ENCODE data around the gene PDE10A.
"Not testable (repeated sequence)": the region's sequence is repeated elsewhere in the genome, so short reads cannot be mapped to it uniquely, and the experiment has no call there.

Gene PDE10A

DNA sequence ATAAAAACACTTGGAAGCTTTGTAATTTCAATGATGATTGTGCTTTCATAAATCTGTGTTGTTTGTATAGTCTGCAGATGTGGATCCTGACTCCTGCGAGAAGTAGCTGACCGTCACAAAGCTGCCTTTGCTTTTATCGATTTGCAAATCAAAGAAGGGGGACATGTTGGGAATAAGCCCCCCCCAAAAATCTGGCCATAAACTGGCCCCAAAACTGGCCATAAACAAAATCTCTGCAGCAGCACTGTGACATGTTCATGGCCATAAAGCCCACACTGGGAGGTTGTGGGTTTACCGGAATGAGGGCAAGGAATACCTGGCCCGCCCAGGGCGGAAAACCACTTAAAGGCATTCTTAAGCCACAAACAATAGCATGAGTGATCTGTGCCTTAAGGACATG, 199.5 kb downstream of the PDE10A start:
- H3K4me1 Mint-ChIP-seq, H3K27ac Mint-ChIP-seq, H3K36me3 Mint-ChIP-seq, H3K4me3 Mint-ChIP-seq, DNase-seq, CTCF ChIA-PET, H3K27me3 Mint-ChIP-seq: not testable (repeated sequence)
- H3K9me3 Mint-ChIP-seq = peaks cover 20% of the 10 kb centered on the region

DNA sequence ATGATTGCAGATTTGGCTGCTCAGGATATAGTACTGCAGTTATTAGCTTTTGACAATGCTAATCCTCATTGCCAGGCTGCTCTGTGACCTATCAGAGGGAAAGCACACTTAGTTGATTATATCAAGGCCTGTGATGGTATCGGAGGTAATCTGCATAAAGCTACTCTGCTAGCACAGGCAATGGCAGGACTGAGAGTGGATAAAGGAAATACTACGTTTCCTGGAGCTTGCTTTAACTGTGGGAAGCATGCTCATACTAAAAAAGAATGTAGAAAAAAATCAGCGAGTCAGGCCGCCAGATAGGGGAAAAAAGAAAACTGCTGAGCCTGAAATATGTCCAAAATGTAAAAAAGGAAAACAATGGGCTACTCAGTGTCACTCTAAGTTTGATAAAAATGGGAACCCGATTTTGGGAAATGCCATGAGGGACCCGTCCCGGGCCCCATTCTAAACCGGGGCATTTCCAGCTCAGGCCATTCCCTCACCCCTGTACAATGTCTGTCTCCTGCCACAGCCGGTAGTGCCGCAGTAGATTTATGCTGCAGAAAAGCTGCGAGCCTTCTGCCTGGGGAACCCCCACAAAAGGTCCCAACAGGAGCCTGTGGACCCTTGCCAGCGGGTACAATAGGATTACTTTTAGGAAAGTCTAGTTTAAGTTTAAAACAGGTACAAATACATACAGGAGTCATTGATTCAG, 203.3 kb downstream of the PDE10A start:
- H3K27me3 Mint-ChIP-seq, H3K4me1 Mint-ChIP-seq, CTCF ChIA-PET, DNase-seq, H3K36me3 Mint-ChIP-seq, H3K27ac Mint-ChIP-seq, H3K4me3 Mint-ChIP-seq: not testable (repeated sequence)
- H3K9me3 Mint-ChIP-seq = peaks cover 15% of the 10 kb centered on the region

DNA sequence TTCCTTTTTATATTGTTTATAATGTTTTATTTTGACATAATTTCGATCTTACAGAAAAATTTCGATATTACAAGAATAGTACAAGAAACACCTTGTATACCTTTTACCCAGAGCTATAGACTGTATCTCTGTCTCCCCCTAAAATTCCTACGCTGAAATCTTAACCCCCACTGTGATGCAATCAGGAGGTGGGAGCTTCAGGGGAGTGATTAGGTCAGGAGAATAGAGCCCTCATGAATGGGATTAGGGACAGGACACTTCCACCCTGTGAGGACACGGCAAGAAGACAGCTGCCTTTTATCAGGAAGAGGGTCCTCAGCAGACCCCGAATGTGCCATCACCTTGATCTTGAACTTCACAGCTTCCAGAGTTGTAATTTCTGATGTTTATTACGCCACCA, 204.9 kb downstream of the PDE10A start:
- Mint-ChIP-seq H3K27me3 (no peaks in the 10 kb centered on the region), H3K4me3 (no peak overlapping the region), H3K9me3 (peaks cover 7% of the 10 kb centered on the region), H3K36me3 (no peaks in the 10 kb centered on the region), H3K4me1 (no peaks in the 10 kb centered on the region), H3K27ac (no peak overlapping the region)
- DNase-seq = no peak
- CTCF ChIA-PET = no interaction called here

DNA sequence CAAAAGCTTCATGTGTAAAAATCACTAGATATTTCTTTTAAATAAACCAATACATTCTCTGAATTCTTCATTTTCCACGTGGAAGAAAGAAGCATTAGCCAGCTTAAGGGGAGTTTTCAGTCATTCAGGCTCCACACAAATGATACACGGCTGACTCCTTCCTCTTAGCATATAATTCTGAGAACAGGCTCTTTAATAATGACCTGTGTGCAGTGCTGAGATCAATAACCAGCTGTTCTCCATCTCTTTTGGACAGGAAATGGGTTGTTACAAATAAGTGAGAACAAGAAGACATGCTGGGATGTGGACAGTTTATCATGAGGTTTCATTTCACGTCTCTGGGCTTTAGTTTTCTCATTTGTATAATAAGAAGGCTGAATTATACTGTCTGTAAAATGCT, 206.8 kb downstream of the PDE10A start:
- CTCF ChIA-PET = interaction anchor here (0.7 to 1.3 kb wide), 2 partner anchors 16 to 33 kb away, joined by 3 read pairs; no protein-coding TSS in a partner anchor
- H3K4me3 Mint-ChIP-seq = no peak overlapping the region
- no peaks in the 10 kb centered on the region for H3K4me1 Mint-ChIP-seq
- no peak overlapping the region for H3K27ac Mint-ChIP-seq
- H3K9me3 Mint-ChIP-seq = peaks cover under 1% of the 10 kb centered on the region
- DNase-seq = no peak
- H3K36me3 Mint-ChIP-seq = no peaks in the 10 kb centered on the region
- no peaks in the 10 kb centered on the region for H3K27me3 Mint-ChIP-seq

DNA sequence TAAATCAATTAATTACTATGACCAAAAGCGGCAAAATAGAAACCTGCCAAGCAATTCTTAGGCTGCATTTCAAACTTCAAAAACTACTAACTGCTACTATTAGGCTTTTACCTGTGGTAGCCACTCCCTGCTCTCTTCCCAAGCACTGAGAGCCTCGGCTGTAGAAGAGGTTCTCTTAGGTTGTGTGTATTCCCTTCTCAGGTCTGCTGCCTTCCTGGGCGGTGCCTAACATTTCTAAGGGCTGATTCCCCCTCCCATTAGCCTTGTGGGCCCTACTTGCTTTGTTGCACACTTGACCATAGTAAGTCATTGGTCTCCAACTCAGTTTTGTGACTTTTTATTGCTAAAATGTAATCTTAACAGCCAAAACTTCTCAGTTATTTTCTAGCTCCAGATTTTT, 207.6 kb downstream of the PDE10A start:
- Mint-ChIP-seq H3K4me3 (no peak overlapping the region), H3K4me1 (no peaks in the 10 kb centered on the region), H3K27me3 (no peaks in the 10 kb centered on the region), H3K9me3 (no peaks in the 10 kb centered on the region), H3K36me3 (no peaks in the 10 kb centered on the region), H3K27ac (no peak overlapping the region)
- CTCF ChIA-PET = interaction anchor here (0.7 kb wide), 1 partner anchor 16 kb away, joined by 3 read pairs; no protein-coding TSS in a partner anchor
- no peak for DNase-seq

DNA sequence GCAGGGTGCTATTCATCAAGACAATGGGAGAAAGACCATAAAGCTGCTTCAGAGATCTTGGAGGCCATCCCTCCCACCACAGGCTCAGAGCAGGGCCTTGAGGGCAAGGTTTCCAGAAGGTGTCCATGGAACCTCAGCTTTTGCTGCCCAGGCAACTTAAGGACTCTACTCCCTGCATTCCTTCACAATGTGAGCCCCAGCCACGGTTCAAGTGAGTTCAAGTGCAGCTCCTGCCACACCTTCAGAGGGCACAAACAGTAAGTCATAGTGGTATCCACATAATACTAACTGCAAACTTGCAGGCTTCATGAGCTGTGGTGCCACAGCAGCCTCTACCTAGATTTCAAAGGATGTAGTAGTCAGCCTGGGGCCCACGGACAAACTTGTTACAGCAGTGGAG, 209.6 kb downstream of the PDE10A start:
- Mint-ChIP-seq H3K36me3 (no peaks in the 10 kb centered on the region), H3K27me3 (no peaks in the 10 kb centered on the region), H3K27ac (no peak overlapping the region), H3K4me1 (no peaks in the 10 kb centered on the region), H3K9me3 (no peaks in the 10 kb centered on the region), H3K4me3 (no peak overlapping the region)
- DNase-seq = no peak
- CTCF ChIA-PET = no interaction called here

DNA sequence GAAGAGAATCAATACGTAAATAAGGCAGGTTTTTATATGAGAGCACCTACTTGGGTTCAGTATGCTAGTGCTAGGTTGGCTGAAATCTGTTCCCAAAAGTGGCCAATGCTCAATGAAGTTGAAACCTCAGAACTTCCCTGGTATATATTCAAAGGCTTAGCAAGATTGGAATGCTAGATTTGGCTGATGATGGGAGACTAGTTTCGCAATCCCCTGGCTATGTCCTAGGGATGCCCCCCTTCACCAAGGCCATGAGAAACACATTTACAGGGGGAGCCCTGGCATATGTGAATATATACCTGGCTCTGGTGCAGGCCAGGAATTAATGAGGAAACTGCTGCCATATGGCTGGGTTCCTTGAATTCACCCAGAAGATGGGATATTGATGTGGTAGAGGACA, 211.2 kb downstream of the PDE10A start:
- Mint-ChIP-seq H3K36me3 (no peaks in the 10 kb centered on the region), H3K4me1 (no peaks in the 10 kb centered on the region), H3K27me3 (no peaks in the 10 kb centered on the region), H3K27ac (no peak overlapping the region), H3K9me3 (no peaks in the 10 kb centered on the region), H3K4me3 (no peak overlapping the region)
- no peak for DNase-seq
- CTCF ChIA-PET = no interaction called here

DNA sequence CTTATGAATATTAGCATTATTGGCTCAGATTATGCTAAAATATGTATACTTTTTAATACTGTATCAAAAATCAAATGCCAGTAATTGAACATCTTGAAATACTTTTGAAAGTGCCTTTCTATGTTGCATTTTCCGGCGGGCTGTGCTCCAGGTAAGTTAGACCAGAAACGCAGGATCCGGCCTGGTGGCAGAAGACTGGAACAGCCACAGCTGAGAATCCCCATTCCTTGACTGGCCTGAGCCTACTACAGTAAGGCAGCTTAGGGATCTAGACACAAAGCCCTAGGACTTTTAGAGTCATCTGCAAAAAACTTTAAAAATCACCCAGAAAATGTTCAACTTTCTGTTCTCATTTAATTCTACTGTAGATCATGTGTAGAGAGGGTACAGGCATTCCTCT, 214.8 kb downstream of the PDE10A start:
- Mint-ChIP-seq H3K27ac (no peak overlapping the region), H3K27me3 (no peaks in the 10 kb centered on the region), H3K4me1 (no peaks in the 10 kb centered on the region), H3K36me3 (no peaks in the 10 kb centered on the region), H3K9me3 (peaks cover 2% of the 10 kb centered on the region), H3K4me3 (no peak overlapping the region)
- DNase-seq = no peak
- CTCF ChIA-PET = interaction anchor here (1.3 kb wide), 1 partner anchor 8 kb away, joined by 6 read pairs; no protein-coding TSS in a partner anchor

DNA sequence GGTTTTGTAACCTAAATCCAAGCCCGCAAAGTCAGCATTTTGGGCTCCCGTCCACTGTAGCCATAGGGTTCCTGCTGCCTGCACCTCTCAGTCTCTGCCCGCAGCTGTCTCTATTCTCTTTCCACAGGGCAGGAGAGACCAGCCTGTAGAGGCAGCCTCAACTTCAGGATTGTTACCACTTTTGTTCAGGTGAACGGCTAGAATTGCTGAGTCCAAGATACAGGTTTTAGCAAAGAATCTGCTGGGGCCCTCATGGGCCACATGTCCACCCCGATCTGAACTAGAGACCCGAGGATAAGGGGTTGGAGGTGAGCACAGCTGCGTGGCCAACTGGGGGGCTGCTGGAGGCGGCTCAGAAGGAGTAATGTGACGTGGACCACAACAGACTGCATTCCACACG, 215.9 kb downstream of the PDE10A start:
- DNase-seq = no peak
- CTCF ChIA-PET = no interaction called here
- Mint-ChIP-seq H3K9me3 (peaks cover 2% of the 10 kb centered on the region), H3K4me1 (no peaks in the 10 kb centered on the region), H3K27ac (no peak overlapping the region), H3K27me3 (no peaks in the 10 kb centered on the region), H3K4me3 (no peak overlapping the region), H3K36me3 (no peaks in the 10 kb centered on the region)

DNA sequence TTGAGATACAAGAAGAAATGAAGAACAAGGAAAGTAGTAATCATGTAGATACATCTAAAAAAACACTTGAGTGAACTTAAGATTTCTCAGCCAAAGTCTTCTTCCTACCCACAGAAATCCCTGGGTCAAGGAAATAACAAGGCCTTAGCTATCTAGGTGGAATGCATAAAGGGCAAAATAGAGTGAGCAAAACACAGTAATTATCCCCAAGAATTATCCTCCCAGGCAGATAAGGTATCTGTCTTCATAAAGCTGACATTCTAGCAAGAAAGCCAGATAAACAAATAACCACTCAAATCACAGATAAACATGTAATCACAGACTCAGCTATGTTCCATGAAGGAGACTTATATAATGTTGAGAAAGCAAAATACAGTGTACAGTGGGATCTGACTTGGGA, 216.7 kb downstream of the PDE10A start:
- Mint-ChIP-seq H3K4me3 (no peak overlapping the region), H3K27me3 (no peaks in the 10 kb centered on the region), H3K4me1 (no peaks in the 10 kb centered on the region), H3K9me3 (peaks cover 2% of the 10 kb centered on the region), H3K27ac (no peak overlapping the region), H3K36me3 (no peaks in the 10 kb centered on the region)
- no peak for DNase-seq
- CTCF ChIA-PET = no interaction called here

DNA sequence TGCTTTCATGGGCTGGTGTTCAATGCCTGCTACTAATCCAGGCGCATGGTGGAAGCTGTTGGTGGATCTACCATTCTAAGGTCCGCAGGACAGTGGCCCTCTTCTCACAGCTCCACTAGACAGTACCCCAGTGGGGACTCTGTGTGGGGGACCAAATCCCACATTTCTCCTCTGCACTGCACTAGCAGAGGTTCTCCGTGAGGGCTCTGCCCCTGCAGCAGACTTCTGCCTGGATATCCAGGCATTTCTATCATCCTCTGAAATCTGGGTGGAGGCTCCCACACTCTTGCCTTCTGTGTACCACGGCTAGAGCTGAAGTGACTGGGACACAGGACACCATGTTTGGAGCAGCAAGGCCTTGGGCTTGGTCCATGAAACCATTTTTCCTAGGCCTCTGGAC, 219.6 kb downstream of the PDE10A start:
- H3K4me1 Mint-ChIP-seq = no peaks in the 10 kb centered on the region
- peaks cover 2% of the 10 kb centered on the region for H3K9me3 Mint-ChIP-seq

DNA sequence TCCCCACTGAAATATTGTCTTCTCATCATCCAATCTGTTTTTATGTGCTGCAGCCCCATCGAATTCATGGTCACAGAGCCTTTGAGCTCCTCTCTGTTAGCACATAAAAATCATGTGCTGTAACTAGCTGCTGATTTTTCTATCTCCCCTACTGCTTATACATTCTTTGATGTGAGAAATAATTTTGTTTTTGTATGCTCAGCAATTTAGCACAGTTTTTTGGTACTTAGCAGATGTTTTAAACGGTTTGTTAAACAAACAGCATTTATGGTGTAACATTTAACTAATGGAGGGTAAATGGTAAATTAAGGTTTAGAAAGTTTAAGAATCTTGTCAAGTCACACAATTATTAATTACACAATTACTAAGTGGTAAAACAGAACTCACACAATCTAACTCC, 221.9 kb downstream of the PDE10A start:
- no peak for DNase-seq
- Mint-ChIP-seq H3K9me3 (peaks cover 2% of the 10 kb centered on the region), H3K27ac (no peak overlapping the region), H3K4me1 (no peaks in the 10 kb centered on the region), H3K4me3 (no peak overlapping the region), H3K36me3 (no peaks in the 10 kb centered on the region), H3K27me3 (no peaks in the 10 kb centered on the region)
- CTCF ChIA-PET = interaction anchor here (1.8 kb wide), 1 partner anchor 409 kb away, joined by 20 read pairs; no protein-coding TSS in a partner anchor

More for the DNA sequence above, 219.6 kb downstream of the PDE10A start:
- H3K36me3 Mint-ChIP-seq = no peaks in the 10 kb centered on the region
- no peaks in the 10 kb centered on the region for H3K27me3 Mint-ChIP-seq
- H3K27ac Mint-ChIP-seq = no peak overlapping the region
- no peak for DNase-seq
- no peak overlapping the region for H3K4me3 Mint-ChIP-seq
- CTCF ChIA-PET = no interaction called here

DNA sequence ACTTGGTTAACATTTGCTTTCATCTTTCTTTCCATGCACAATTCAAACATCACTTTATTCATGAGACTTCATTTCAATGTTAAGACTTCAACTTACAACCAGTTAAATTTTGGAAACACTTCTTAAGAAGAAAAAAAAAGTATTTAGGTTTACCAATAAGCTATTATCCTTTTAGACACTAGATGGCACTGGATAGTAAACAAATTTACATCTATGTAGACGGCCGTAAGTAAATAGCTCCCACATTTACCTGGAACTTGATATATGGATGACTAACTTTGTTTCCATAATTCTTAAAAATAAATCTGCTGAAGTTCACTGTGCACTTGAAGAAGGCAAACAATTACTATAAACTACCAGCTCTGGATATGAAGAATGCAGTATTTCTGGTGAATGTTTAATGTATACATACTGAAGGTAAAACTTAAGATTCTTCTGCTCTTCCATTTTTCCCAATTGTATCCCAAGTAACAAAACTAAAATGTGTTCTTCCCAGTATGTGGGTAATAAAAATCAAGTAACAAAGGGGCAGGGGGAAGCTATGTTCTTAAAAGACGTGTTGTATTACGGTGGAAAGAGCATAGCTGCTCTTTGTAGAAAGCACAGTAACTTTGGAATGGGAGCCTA, 223.0 kb downstream of the PDE10A start:
- CTCF ChIA-PET = interaction anchor here (0.8 to 1.8 kb wide), 10 partner anchors 9 to 658 kb away, joined by 3 to 20 read pairs (median 3); no protein-coding TSS in a partner anchor
- DNase-seq = no peak
- no peaks in the 10 kb centered on the region for H3K27me3 Mint-ChIP-seq

DNA sequence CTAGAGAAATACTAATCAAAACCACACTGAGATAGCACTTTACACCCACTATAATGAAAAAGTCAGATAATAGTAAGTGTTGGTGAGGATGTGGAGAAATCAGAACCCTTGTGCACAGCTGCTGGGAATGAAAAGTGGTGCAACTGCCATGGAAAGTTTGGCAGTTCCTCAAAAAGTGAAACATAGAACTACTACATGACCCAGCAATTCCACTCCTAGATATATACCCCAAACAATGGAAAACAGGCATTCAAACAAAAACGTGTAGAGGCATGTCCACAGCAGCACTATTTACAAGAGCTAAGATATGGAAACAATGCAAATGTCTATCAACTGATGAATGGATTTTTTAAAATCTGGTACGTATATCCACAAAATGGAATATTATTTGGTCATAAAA, 236.1 kb downstream of the PDE10A start:
- H3K27ac Mint-ChIP-seq = no peak overlapping the region
- no peaks in the 10 kb centered on the region for H3K4me1 Mint-ChIP-seq
- no peaks in the 10 kb centered on the region for H3K27me3 Mint-ChIP-seq
- H3K36me3 Mint-ChIP-seq = no peaks in the 10 kb centered on the region
- DNase-seq = no peak
- CTCF ChIA-PET = no interaction called here
- H3K9me3 Mint-ChIP-seq = no peaks in the 10 kb centered on the region
- no peak overlapping the region for H3K4me3 Mint-ChIP-seq

More for the DNA sequence above, 223.0 kb downstream of the PDE10A start:
- H3K4me3 Mint-ChIP-seq = no peak overlapping the region
- peaks cover 2% of the 10 kb centered on the region for H3K9me3 Mint-ChIP-seq
- no peaks in the 10 kb centered on the region for H3K36me3 Mint-ChIP-seq
- no peak overlapping the region for H3K27ac Mint-ChIP-seq
- no peaks in the 10 kb centered on the region for H3K4me1 Mint-ChIP-seq

DNA sequence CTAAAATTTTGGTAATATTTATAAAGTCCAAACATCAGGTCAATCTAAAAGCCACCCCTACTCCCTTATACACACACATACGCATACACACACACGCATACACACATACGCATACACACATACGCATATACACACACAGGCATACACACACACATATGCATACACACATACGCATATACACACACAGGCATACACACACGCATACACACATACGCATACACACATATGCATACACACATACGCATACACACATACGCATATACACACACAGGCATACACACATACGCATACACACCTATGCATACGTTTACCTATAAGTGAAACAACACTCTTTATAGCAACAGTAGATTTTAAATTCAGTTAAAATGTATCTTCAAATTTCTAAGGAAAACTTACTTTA, 240.8 kb downstream of the PDE10A start:
- Mint-ChIP-seq H3K4me1 (no peaks in the 10 kb centered on the region), H3K27ac (no peak overlapping the region), H3K27me3 (no peaks in the 10 kb centered on the region), H3K36me3 (no peaks in the 10 kb centered on the region), H3K9me3 (no peaks in the 10 kb centered on the region), H3K4me3 (no peak overlapping the region)
- DNase-seq = no peak
- CTCF ChIA-PET = no interaction called here

All from activated naive CD4-positive, alpha-beta T cell treated with anti-CD3 and anti-CD28 coated beads, Interleukin-2, amount 10 ng/mL, durations not matched to agents 7 days and 5 days (primary cell).